Measurements from ENCODE around the gene ARMC8.

Gene ARMC8

DNA sequence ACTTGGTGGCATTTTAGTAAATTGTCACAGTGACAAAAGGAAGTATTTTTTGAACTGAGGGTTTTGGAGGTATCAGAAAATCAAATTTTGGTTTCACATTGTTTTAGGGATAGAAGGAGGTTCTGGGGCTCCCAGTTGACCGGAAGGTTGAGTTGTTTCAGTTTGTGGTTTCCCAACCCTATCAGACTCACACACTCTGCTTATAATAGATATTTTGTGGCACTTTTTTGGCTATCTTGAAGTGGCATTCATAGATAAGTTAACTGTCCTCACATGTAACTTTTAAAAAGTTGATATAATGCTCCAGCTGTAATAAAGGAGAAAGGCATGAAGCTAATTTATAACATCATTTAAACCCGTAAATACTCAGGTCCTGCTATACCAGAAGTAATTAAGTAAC, 12.8 kb downstream of the ARMC8 start:
- DNase-seq = no peak

DNA sequence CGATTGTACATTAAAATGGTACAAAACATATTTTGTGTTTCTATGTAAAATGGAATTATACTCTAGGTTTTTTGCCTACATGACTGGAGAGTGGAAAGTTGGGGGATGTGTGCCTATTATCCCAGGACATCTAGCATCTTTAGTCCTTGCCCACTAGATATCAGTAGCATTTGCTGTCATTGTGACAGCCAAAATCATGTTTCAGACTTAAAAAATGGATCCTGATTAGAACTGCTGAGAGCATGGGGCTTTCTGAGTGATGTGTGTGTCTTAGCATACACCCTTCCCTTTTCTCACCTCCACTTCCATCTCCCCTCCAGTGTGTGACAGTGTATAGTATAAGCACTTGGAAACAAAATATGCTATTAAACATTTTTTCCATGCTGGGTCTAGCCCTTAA, 13.3 kb downstream of the ARMC8 start:
- no peak for DNase-seq

DNA sequence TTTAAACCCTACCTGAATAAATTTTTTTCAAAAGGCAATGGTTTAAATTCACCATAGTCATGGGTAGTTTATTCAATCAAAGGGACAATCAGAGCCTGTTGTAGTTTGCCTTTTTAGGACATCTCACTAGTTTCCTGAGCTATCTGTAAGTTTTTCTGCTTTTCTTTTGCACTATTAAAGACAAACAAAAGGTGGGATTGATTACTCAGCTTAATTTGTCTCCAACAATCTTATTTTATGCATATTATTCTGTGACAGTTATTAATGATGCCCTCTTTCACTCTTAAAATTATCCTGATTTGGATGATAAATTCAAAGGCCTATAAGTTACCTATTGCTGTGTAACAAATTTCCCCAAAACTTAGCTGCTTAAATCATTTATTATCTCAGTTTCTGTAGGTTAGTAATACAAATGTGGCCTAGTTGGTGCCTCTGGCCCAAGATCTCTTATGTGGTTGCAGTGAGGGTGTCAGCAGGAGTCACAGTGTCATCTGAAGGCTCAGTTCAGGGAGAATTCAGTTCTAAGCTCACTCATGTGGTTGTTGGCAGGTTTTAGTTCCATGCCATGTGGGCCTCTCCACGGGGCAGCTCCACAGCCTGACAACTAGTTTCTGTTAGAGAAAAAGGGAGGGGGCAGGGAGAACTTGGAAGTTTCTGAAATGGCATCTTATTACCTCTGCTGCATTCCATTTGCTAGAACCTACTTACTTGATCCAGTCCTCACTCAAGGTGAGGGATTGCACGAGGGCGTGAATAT, 16.0 kb downstream of the ARMC8 start:
- no peak for DNase-seq

DNA sequence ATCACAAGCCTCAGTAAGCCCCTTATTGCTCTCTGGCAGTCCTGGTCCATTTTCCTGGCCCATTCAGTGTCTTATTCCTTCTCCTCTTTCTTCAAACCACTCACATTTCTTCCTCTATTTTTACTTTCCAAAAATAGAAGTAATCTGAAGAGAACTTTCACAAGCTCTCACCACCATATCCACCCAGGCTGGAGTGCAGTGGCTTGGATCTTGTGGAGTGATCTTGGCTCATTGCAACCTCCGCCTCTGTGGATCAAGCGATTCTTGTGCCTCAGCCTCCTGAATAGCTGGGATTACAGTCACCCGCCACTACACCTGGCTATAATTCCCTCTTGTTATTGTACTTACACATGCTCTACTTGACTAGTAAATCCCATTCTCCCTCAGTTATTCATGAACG, 16.8 kb downstream of the ARMC8 start:
- DNase-seq = no peak

DNA sequence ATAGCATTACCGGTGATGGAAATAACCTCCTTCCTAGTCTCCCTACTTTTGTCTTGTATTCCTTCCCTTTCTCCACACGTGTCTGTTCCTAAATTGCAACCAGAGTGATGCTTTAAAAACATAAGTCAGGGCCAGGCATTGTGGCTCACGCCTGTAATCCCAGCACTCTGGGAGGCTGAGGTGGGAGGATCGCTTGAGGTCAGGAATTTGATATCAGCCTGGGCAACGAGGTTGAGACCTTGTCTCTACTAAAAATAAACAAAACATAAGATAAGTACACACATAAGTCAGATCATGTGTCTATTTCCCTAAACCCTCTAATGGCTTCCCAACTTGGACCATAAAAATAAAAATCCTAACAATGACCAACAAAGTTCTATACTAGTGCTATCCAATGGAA, 18.4 kb downstream of the ARMC8 start:
- no peak for DNase-seq

DNA sequence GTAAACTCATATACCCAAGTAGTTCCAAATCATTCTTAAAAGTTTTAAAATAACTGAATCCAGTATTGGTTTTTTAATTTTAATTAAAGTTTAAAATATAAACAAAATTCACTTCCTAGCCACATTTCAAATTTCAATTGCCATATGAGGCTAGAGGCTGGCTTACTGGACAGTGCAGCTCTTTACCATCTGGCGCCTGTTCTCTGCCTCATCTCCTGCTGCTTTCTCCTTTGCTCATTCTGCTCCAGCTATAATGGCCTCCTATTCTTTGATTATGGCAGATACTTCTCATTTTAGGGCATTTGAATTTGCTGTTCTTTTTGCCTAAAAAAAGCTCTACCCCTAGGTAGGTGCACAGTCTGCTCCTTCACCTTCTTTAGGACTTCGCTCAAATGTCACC, 19.1 kb downstream of the ARMC8 start:
- DNase-seq = no peak

DNA sequence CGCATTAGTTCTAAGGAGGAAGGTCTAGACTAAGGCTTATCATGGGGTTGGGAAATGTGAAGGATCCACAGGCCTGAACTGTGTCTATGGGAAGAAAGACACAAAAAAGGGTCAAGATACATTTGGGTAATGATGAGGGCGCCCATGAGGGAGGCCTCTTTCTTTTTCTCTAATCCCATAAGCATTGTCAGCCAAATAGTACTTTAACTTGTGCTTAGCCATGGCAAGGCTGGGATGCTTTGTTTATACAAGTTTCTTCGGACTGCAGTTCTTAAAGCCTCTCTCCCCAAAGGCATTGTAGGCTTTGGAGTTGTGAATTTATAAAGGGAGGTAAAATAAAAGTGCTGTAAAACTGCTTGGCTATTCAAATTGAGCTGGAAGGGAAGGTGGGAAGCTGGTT, 23.4 kb downstream of the ARMC8 start:
- DNase-seq = no peak

DNA sequence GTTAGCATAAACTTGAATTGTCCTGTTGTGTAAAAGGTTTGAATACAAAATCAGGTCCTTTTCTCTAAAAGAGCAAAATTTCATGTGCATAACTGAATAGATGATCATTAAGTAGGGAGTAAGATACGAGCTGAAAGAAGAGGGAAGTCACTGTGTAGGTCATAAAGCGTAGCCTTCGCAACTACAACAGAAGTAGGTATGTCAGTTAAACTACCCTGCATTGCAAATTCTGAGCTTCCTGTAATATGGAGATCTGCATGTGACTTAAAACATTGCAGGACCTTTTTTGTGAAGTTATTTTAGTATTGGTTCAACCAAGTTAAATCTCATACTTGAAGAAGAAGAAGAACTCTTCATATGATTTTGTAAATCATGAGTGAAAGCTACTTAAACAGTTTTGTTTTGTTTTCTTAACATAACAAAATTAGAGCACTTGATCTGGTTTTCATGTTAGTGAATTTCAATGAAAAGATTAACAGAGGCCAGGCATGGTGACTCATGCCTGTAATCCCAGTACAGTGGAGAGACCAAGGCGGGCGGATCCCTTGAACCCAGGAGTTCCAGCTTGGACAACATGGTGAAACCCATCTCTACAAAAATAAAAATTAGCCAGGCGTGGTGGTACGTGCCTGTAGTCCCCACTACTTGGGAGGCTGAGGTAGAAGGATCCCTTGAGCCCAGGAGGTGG, 26.4 kb downstream of the ARMC8 start:
- no peak for DNase-seq

DNA sequence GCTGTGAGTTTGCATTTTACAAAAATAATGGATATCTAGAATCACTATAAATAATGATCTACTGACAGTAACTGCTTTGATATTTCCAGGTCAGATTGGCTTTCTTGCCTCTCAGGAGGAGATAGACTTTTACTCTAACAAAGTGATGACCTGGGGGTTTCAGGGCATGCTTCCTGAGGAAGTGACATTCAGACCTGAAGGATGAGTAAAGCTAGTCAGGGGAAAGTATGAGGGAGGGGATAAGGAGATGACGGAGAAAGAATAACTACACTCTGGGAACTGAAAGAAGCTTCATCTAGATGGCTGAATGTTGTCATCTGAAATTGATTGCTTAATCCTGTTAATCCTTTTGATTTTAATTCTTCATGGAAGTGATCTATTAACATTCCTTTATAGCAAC, 32.2 kb downstream of the ARMC8 start:
- DNase-seq = no peak

DNA sequence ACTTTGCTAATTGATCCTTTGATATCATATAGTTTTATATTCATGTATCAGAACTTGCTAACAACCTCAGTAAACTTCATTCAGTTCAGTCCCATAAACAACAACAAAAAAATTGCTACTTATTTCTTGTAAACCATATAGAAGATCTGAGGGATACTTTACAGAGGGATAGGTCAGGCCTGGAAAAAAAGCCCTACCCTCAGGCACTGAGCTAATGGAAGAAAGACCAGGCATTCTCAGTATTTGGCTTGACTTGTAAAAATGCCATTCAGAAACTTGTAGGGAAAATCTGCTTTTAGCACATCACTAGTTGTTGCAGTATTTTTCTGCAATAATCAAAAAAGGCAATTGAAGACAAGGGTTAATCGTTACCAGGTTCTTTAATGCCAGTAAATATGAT, 33.1 kb downstream of the ARMC8 start:
- no peak for DNase-seq

DNA sequence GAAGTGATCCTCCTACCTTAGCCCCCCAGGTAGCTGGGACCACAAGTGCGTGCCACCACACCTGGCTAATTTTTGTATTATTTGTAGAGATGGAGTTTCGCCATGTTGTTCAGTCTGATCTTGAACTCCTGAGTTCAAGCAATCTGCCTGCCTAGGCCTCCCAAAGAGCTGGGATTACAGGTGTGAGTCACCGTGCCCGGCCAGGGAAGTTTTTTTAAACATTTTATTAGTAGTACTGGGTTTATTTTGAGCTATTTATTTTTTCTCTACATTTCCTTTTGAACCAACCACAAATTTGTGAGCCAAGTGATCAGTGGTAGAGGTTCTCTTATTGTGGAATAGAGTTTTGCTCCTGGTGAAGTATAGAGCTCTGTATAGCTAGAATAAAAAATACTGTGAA, 33.7 kb downstream of the ARMC8 start:
- DNase-seq = no peak

DNA sequence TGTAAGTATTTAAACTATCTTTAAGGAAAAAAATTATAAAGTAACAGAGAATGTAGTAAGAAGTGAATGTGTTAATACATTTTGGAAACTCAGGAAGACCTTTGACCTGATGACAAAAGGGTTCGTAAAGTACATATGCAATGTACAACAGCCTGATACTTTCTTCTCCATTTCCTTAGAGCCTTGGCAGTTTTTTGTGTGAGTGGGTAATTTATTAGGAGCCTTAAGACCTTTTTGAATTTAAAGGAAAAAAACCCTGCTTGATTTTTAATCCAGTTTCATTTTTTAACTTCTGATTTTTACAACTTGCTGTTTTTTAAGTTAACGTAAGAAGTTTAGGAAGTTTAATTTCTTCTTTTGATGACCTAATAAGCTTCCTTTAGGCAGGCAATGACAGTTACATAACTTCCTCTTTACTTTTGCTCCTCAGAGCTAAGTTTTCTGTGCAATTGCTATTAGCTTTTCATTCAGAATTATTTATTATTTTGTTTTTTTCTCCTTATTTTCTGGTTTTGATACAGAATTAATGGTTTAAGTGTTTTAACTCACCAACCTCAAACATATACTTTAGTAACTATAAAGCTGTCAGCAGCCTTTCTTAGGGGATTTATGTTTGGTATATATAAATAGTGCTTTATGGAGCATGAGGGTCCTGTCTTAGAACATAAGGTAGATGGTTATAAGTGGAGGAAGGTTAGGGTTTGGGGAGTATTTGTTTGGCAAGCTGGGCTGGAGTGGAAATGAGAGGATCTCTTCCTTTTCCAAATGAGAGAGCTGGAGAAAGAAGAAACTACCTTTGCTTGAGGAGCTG, 35.2 kb downstream of the ARMC8 start:
- DNase-seq = no peak

DNA sequence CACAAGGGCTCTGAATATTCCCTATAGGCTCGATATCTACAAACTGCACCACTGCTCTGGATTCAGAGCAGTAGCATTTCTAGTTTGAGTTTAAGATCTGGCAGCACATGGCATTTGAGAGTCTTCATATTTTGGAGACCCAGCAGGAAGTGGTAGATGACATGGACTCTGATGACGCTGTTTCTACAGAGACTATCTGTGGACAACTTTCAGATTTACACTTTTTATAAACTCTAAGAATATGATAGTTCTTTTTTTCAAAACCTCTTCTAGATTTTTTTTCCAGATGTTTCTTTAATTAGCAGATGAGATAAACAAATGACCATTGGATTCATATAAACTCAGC, 35.8 kb downstream of the ARMC8 start:
- DNase-seq = no peak

DNA sequence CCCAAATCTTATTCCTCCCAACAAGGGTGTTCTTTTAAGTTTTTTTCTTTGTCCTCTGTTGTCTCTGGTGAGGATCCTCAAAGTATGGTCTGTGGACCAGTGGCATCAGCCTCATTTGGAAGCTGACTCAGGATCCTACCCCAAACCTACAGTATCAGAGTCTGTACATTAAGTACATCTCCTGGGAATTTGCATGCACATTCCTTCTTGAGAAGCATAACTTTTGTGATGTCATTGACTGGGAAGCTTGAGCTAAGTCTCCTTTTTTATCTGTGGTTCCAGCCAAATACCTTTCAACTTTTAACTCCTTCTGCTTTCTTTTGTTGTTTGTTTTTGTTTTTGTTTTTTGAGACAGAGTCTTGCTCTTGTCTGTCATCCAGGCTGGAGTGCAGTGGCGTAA, 40.5 kb downstream of the ARMC8 start:
- no peak for DNase-seq

DNA sequence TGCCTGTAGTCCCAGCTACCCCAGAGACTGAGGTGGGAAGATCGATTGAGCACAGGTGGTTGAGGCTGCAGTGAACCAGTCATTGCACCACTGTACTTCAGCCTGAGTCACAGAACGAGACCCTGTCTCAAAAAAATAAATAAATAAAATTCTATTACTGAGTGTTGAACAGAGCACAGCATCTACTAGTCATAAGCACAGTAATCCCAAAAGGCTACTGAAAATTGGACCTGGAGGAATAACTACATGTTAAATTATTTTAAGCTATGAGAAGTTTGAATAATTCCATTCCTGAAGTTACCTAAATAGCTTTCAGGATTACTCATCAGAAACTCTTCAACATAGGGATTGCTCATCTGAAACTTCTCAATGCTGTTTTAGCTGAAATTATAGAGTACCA, 43.4 kb downstream of the ARMC8 start:
- DNase-seq = no peak

DNA sequence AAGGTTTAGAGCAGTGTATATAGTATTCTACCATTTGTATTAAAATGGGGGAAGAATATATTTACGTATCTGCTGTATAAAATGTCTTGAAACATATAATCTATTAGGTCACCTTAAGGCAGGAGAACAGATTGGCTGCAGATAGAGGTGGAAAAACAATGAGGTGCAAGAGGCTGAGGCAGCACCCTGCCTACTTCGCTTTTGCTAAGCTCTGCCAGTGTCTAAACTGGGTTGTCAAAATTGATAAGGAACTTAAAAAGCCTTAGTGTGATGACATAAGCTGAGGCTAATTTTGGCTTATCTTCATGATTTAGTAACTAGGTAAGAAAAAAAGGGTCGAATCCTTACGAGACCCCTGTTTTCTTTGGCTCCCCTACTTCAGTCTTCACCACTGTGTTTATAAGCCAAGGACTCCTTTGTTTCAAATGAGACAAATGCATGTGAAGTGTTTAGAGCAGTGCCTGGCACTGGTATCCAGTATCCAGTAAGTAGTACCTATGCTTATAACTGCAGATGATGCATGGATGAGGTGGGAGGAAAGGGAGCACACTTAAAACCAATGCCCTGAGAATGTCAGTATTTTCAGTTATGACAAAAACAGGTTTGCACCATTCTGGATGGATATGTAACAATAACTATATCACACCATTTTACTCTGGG, 45.7 kb downstream of the ARMC8 start:
- DNase-seq = no peak

DNA sequence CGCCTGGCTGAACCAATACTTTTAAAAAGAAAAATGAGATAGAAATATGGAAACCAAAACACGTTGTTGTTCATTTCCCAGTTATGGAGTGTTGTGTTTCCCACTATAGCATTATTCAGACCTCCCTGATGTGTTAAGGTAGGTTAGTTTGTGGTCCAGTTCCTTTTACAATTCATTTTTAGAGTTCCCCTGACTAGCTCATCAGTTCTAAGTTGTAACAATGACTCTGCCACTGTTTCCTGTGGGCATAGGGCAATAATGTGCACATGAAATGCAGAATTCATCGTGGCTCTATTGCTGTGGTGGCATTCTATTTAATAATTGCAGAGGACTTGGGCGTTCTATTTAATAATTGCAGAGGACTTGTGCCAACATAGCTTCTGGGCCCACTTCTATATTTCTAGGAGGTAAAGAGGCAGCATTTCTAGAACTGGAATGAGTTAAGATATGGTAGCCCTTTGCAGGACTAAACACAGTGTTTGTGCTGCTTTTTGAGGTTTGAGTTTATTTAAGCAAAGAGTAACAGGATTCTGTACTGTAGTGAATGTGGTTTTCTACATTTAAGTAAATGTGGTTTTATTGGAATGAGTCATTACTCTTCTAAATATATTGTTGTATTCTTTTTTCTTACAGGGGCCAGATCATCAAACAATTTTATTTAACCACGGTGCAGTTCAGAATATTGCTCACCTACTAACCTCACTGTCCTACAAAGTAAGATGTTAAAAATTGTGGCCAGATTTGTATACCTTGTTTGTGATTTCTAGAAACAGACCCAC, 47.5 kb downstream of the ARMC8 start:
- DNase-seq = no peak

DNA sequence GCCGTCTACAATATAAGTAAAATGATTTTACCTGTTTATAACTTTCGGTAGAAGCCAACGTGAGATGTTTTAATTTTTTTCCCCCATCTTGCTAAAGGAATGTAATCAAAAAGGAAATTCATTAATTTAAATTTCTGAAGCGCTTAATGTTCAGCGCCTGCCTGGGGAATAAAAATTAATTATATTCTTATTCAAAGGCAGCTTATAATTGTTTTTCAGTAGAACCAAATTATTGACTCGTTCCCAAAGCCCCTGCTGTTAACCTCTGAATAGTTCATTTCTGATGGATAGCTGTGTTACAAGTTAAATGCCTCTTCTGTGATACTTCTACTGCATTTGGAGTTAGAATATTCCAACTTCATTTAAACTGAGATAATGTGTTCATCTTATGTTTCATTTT, 51.6 kb downstream of the ARMC8 start:
- DNase-seq = no peak

DNA sequence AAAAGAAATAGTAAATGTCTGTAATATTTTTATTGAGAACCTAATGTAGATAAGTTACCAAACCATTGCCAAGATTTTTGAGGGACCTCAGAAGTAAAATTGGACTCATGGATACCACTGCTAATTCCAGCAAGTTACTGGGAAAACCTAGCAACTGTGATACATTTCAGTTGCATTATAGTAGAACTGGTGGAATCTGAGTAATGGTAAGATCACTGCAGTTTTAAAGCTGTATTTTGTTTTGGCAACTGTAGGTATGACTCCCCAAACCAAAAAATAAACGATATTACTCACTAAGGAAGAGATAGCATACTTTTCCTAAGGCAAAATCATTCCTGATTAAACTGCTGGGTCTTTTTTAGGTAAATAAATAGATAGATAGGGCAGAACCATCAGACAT, 54.0 kb downstream of the ARMC8 start:
- no peak for DNase-seq

DNA sequence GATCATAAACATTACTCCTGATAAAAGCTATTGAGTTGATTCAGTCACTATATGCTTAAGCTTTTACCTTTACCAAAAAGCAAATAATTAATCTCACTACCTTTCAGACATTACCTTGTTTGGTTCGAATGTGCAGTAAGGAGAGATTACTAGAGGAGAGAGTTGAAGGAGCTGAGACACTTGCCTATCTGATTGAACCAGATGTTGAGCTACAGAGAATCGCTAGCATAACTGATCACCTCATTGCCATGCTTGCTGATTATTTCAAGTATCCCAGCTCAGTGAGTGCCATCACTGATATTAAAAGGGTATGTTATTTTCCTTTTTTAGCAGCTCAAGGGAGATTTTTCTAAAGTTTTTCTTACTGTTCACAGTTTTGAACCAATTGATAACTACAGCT, 54.6 kb downstream of the ARMC8 start:
- no peak for DNase-seq

DNA sequence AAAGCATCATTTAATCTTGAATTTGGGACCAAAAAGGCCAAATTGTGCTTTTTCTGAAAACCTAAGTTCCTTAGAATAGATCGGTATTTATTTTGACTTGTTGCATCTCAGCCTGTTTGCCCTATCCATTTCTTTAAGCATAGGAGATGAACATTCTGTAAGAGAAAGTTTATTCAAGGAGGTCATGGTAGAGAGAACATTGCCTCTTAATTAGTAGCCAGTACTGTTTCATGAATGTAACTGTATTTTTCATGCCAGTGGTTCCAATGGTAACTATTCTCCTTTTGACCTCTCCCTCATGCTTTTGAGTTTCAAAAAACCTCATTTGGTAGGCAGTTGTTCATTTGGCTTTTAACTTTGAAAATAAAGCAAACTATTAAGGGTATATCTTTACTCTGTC, 55.4 kb downstream of the ARMC8 start:
- no peak for DNase-seq

DNA sequence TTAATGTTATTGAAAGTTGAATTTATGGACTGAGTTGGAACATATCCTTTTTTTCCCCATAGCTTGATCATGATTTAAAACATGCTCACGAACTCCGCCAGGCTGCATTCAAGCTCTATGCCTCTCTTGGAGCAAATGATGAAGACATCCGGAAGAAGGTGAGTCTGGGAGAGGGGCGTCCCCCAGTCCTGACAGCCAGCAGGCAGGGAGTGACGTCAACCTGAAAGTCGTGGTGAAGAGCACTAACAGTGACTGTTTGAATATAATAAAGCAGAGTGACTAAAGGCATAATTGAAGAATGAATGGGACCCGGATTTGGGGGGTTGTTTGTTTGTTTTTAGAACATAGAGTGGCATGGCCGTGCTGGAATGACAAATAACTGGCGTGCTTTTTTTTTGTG, 57.9 kb downstream of the ARMC8 start:
- DNase-seq = no peak

DNA sequence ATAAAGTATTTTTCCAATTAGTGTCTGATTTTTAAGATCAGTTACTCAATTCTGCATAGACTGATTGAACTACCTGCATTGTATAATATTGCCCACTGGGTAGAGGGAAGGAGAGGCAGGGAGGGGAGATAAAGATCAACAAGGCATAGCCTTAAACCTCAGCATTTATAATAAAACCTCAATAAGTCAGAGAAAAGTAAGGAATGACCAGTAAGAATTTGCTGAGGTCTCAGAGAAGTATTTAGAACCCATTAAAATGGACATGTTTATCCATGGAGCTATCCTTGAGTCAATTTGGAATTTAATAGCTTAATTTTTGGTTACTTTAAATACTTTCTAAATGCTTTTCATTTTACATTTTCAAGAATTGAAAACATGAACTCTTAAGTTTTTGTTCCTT, 62.5 kb downstream of the ARMC8 start:
- DNase-seq = no peak

All from NCI-H1092 (cell line).